HL-60 (cell line): ENCODE measurements around the gene VSTM2L.

Experiments
- GABPA ChIP-seq: IDR thresholded peaks from 2 replicates; pipeline ENCODE4 v1.6.1; 2012; ENCODE audit warnings: low read depth
- POLR2AphosphoS5 ChIP-seq: IDR thresholded peaks from 2 replicates; pipeline ENCODE4 v1.6.1; 2012; ENCODE audit warnings: low read depth
- SPI1 ChIP-seq: IDR thresholded peaks from 2 replicates; pipeline ENCODE4 v1.6.1; 2012; ENCODE audit warnings: low read depth, mild to moderate bottlenecking, borderline replicate concordance
- TF ChIP-seq, protein P1 (sequence below): IDR thresholded peaks from one replicate; pipeline ENCODE4 v1.5.1; 2011; ENCODE audit warnings: low read length, control low read depth, inconsistent platforms; ENCODE audit not compliant: insufficient read depth
- TF ChIP-seq, protein P2 (sequence below): IDR thresholded peaks from 2 replicates; pipeline ENCODE4 v1.6.1; 2012; ENCODE audit warnings: low read depth; ENCODE audit not compliant: insufficient replicate concordance

- TF ChIP-seq, protein P1, sequence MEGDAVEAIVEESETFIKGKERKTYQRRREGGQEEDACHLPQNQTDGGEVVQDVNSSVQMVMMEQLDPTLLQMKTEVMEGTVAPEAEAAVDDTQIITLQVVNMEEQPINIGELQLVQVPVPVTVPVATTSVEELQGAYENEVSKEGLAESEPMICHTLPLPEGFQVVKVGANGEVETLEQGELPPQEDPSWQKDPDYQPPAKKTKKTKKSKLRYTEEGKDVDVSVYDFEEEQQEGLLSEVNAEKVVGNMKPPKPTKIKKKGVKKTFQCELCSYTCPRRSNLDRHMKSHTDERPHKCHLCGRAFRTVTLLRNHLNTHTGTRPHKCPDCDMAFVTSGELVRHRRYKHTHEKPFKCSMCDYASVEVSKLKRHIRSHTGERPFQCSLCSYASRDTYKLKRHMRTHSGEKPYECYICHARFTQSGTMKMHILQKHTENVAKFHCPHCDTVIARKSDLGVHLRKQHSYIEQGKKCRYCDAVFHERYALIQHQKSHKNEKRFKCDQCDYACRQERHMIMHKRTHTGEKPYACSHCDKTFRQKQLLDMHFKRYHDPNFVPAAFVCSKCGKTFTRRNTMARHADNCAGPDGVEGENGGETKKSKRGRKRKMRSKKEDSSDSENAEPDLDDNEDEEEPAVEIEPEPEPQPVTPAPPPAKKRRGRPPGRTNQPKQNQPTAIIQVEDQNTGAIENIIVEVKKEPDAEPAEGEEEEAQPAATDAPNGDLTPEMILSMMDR = no peak
- no peak for TF ChIP-seq SPI1
- TF ChIP-seq POLR2AphosphoS5 = no peak
- TF ChIP-seq GABPA = no peak
- TF ChIP-seq, protein P2, sequence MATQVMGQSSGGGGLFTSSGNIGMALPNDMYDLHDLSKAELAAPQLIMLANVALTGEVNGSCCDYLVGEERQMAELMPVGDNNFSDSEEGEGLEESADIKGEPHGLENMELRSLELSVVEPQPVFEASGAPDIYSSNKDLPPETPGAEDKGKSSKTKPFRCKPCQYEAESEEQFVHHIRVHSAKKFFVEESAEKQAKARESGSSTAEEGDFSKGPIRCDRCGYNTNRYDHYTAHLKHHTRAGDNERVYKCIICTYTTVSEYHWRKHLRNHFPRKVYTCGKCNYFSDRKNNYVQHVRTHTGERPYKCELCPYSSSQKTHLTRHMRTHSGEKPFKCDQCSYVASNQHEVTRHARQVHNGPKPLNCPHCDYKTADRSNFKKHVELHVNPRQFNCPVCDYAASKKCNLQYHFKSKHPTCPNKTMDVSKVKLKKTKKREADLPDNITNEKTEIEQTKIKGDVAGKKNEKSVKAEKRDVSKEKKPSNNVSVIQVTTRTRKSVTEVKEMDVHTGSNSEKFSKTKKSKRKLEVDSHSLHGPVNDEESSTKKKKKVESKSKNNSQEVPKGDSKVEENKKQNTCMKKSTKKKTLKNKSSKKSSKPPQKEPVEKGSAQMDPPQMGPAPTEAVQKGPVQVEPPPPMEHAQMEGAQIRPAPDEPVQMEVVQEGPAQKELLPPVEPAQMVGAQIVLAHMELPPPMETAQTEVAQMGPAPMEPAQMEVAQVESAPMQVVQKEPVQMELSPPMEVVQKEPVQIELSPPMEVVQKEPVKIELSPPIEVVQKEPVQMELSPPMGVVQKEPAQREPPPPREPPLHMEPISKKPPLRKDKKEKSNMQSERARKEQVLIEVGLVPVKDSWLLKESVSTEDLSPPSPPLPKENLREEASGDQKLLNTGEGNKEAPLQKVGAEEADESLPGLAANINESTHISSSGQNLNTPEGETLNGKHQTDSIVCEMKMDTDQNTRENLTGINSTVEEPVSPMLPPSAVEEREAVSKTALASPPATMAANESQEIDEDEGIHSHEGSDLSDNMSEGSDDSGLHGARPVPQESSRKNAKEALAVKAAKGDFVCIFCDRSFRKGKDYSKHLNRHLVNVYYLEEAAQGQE = no peak
These were observed 22.6 kb downstream of the VSTM2L start for GRCh38 chr20:37925265-37926165.
